Stimulated activated CD4-positive, alpha-beta T cell treated with anti-CD3 and anti-CD28 coated beads, Interleukin-2, amount 100 ng/mL, for 48 hours (primary cell): Measurements from ENCODE around the gene THUMPD1.
A peak's percentile ranks its signal among the peaks of the same experiment; 100 is the strongest.
"Not testable (repeated sequence)": the region's sequence is repeated elsewhere in the genome, so short reads cannot be mapped to it uniquely, and the experiment has no call there.

ENCODE experiments used
- DNase-seq, 2 donors: peaks; one replicate each; pipeline ENCODE4 v3.0.0-alpha.2; 2020

Gene THUMPD1, protein sequence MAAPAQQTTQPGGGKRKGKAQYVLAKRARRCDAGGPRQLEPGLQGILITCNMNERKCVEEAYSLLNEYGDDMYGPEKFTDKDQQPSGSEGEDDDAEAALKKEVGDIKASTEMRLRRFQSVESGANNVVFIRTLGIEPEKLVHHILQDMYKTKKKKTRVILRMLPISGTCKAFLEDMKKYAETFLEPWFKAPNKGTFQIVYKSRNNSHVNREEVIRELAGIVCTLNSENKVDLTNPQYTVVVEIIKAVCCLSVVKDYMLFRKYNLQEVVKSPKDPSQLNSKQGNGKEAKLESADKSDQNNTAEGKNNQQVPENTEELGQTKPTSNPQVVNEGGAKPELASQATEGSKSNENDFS

GRCh38 chr16:20741554-20742285 lies at the start of gene THUMPD1:
Gene THUMPD1 (minus strand): TSS chr16:20741818. CDS start chr16:20741739, 79 bp downstream.
- peak; percentile 98 for DNase-seq

DNA sequence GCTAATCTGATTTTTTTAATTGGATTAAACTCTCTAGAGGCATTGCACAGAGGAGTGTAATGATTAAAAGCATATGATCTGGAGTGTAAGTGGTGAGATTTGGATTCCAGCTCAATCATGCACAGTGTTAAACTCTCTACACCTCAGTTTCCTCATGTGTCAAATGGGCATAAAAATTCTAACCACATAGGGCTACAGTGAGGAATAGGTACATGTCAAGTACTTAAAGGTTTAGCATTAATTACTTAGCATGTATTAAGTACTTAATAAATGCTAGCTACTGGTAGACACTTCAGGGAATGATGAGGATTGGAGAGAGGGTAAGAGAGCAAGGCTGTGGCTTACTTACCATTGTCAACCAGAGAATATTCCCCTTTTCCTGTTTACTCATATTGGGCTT lies 47.5 kb upstream of the THUMPD1 start:
- no peak for DNase-seq

DNA sequence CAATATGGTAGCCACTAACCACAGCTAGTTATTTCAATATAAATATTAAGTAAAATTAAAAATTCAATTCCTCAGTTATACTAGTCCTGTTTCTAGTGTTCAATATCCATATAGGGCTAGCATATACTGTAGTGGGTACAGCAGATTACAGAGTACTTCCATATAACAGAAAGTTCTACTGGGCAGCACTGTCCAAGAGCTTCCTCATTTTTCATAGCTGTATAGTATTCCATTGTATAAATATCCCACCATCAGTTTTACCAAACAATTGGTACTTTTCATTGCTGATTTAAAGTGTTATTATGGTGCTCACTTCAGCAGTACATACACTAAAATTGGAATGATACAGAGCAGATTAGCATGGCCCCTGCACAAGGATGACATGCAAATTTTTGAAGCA lies 42.6 kb upstream of the THUMPD1 start:
- no peak for DNase-seq

GRCh38 chr16:20782470-20782869 lies 40.9 kb upstream of the THUMPD1 start:
- no peak for DNase-seq

DNA sequence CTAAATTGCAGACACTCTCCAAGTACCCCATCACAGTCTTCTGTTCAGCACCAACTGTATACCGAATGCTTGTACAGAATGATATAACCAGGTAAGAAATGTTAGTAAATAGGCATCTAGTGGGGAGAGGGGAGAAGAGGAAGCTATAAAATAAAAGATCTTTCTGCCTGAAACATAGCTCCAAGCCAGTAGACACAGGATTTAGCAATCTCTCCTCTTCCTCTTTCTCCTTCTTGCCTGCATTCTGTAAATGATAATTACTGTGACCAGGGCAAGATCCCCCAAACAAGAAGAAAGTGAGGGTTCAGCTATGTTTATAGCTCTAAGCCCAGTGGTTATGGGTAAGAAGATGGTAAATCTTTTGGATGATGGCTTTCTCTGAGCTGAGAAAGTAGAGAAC lies 40.1 kb upstream of the THUMPD1 start:
- DNase-seq = no peak

DNA sequence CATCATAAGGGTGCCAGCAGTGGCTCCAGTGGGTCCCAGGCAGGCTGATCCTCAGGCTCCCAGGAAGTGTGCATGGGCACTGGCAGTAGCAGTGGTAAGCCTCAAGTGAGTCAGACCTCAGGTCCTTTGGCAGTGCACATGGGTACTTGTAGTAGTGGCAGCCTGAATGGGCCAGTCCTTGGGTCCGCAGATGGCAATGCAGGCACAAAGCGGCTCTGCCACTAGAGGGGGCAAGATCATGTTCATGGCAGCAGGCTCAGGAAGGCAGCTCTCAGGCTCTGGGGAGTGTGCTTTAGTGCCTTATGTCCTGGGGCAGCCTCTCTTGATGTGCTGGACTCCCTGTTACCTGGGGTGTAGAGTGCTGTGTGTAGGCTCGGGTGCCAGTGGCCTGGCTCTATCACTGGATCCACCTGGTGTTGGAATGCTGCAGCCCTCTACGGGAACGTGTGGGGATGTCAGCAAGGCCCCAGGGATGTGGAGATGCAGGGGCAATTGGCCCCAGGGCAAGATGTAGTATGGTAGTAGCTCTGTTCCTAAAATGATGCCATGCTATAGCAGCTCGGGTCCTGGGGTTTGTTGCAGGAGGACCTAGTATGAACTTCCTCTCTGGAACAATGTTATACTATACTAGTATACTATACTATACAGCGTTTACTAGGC lies 33.2 kb upstream of the THUMPD1 start:
- peak; percentile 51 to 63 for DNase-seq

DNA sequence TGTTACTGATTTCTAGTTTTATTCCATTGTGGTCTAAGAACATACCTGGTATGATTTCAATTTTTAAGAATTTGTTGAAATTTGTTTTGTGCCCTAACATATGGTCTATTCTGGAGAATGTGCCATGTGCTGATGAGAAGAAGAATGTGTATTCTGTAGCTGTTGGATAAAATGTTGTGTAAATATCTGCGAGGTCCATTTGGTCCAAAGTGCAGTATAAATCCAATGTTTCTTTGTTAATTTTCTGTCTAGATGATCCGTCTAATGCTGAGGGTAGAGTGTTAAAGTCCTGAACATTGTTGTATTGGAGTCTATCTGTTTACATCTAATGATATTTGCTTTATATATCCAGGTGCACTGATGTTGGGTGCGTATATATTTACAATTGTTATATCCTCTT lies 32.1 kb upstream of the THUMPD1 start:
- DNase-seq = no peak

GRCh38 chr16:20768818-20769217 lies 27.2 kb upstream of the THUMPD1 start:
- no peak for DNase-seq

DNA sequence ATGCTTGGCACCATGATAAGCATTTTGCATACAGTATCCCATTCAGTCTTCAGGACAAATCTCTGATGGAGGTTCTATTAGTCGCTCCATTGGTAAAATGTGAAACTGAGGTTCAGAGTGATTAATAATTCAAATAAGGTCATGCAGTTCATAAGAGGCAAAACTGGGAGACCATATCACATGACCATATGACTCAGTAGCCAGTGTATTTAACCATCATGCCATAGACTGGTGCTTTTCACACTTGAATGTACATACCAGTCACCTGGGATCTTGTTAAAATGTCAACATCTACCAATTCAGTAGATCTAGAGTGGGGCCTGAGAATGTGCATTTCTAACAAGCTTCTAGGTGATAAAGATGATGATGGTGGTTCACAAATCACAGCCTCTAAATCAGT lies 26.5 kb upstream of the THUMPD1 start:
- DNase-seq = no peak

GRCh38 chr16:20767577-20767976 lies 26.0 kb upstream of the THUMPD1 start:
- DNase-seq = no peak

DNA sequence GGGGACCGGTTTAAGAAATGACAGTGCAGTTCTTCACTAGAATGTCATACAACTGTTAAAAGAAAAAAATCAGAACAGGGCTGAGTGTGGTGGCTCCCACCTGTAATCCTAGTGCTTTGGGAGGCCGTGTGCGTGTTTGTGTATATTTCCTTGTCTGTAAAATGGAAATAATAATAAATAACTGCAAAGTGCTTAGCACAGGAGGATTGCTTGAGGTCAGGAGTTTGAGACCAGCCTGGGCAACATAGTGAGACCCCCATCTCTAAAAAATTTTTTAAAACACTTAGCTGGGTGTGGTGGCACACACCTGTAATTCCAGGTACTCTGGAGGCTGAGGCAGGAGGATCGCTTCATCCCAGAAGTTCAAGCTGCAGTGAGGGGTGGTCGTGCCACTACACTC lies 24.7 kb upstream of the THUMPD1 start:
- no peak for DNase-seq

DNA sequence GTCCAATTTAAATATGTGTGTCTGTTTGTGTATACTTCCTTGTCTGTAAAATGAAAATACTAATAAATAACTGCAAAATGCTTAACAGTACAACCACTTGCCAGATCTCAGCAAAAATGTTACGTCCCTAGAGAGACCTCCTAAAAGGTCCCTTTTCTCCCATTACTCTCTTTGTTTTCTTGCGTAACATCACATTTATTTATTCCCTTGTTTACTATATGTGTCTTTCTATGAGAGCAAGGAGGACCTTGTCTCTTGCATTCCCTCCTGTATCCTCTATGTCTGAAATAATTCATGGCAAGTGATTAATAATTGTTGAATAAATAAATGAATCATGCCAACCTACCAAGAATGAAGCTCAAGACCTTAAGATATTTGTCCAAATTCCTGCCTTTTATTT lies 24.1 kb upstream of the THUMPD1 start:
- no peak for DNase-seq

DNA sequence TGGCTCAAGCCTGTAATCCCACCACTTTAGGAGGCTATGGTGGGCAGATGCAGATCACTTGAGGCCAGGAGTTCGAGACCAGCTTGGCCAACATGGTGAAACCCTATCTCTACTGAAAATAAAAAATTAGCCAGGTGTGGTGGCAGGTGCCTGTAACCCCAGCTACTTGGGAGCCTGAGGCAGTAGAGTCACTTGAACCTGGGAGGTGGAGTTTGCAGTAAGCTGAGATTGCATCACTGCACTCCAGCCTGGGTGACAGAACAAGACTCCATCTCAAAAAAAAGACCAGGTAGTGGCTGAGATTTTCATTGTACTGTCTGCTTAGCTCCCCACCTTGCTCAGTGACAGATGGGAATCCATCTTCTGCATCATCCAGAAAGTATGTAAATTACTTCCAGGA lies 22.8 kb upstream of the THUMPD1 start:
- DNase-seq = not testable (repeated sequence)

DNA sequence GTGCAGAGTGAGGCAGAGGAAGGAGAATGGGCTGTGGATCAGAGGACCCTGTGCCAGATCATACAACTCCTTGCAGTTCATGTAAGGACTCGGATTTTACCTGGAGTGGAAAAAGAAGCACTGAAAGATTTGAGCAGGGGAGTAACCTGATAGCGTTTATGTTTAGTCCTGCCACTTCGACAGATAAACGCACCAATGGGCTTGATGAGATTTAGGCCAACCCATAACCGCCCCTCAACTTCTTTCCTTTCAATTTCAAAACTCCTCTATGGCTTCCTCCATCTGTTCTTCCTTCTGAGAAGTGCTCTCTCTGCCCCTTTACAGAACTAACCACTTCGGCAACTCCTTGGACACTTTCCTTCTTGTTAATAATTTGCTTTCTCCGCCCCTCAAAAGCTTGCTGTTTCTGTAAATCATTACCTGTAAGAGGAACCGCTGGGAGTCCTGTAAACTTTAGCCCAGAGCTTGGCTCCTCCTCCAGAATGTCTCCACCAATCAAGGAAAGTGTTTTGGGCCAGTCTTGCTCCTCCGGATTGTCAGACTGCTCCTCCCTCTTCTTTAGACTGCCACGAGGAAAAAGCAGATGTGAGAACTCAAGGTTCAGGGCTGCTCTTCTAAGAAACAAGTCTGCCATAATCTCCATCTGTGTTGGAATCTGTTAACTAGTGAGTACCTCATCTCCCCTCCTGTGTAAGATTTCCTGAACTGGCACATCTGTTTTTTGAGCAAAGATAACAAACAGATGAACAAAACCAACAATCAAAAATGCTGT lies 22.0 kb upstream of the THUMPD1 start, which contains the start of gene ACSM3:
TSS of gene ACSM3 (plus strand) at position 554 of the 772 bp plus-strand sequence. CDS start 6,021 bp downstream, outside the sequence.
- peak; percentile 37 to 52 for DNase-seq

DNA sequence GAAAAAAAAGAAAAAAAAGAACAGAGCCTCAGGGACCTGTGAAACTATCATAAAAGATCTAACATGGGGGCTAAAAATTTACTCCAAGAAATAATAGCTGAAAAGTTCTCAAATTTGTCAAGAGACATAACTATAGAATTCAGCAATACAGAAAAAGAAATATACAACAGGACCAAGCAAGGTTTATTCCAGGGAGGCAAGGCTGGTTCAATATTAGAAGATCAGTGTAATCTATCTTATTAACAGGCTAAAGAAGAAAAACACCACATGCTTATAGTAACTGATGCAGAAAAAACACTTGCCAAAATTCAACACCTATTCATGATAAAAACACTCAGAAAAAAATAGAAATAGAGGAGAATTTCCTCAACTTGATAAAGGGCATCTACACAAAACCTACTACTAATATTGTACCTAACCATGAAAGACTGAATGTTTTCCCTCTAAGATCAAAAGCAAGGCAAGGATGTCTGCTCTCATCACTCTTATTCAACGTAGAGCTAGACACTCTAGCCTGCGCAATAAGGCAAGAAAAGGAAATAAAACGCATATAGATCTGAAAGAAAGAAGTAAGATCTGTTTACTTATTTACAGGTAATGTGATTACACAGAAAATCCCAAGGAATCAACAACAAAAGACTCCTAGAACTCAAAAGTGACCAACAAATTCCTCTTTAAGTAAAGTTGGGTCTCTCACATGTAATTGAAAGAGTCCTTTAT lies 20.9 kb upstream of the THUMPD1 start:
- DNase-seq = no peak

- DNase-seq = no peak
These were observed 19.6 kb upstream of the THUMPD1 start for GRCh38 chr16:20761175-20761574.

GRCh38 chr16:20760346-20760745 lies 18.7 kb upstream of the THUMPD1 start:
- no peak for DNase-seq

GRCh38 chr16:20755799-20756198 lies 14.2 kb upstream of the THUMPD1 start:
- not testable (repeated sequence) for DNase-seq

- DNase-seq = no peak
These were observed 13.6 kb upstream of the THUMPD1 start for GRCh38 chr16:20755238-20755637.

GRCh38 chr16:20753727-20754126 lies 12.1 kb upstream of the THUMPD1 start:
- DNase-seq = no peak

- no peak for DNase-seq
These were observed 8.9 kb upstream of the THUMPD1 start for GRCh38 chr16:20750558-20750957.

DNA sequence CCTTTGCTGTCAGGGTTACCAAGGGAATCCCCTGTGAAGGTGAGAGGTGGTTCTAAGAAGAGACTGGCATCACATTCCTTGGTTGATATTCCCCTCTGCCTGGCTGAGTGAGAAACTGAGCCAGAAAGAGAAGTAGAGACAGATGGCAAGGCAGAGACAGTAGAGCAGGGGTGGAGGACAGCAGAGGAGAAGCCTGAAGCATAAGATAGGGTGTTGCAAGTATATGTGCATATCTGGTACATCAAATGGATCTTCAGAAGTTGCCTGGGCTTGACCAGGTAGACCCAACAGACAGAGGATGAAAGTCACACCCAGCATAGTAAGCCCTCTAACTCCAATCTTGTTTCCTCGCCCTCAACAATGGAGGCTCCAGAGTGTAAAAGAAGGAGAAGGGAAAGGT lies 7.9 kb upstream of the THUMPD1 start:
- DNase-seq = no peak
